ENCODE measurements around the gene MBD3L2B. TPM values are rescaled to one million over a fixed set of nuclear protein-coding genes. Genes with fewer than 3 reads are reported as not detected.
A peak's percentile ranks its signal among the peaks of the same experiment; 100 is the strongest.

The MBD3L2B gene
- total and polyA plus RNA-seq, 9 of the 15 experiments (the other 6 are each of a cell fraction or from before 2014, with no cell fraction given): not detected

GRCh38 chr19:7069042-7069903 lies 48.0 kb upstream of the MBD3L2B start, which contains the start of gene ZNF557 (continued):
- TF ChIP-seq KLF16 (IDR thresholded peaks at IDR 0.05) (no peak), ZFX (CRISPR knock-in tag; IDR thresholded peaks at IDR 0.05) (peak; percentile 61), ZBTB8A (IDR thresholded peaks at IDR 0.05; ENCODE audit: partially characterized antibody) (no peak), SREBF2 (CRISPR knock-in tag; IDR thresholded peaks at IDR 0.05) (no peak), HMG20B (CRISPR knock-in tag; IDR thresholded peaks at IDR 0.05) (no peak), CBX2 (IDR thresholded peaks at IDR 0.05; ENCODE audit: insufficient read depth, low read length, poor library complexity, severe bottlenecking) (no peak), CREM (IDR thresholded peaks at IDR 0.05; ENCODE audit: low read depth) (peak; percentile 35), ZNF511 (CRISPR knock-in tag; IDR thresholded peaks at IDR 0.05) (no peak), ZNF77 (CRISPR knock-in tag; IDR thresholded peaks at IDR 0.05) (no peak), GTF2F1 (IDR thresholded peaks at IDR 0.05; ENCODE audit: low read depth, low read length) (no peak), ZBTB49 (CRISPR knock-in tag; IDR thresholded peaks at IDR 0.05; ENCODE audit: borderline replicate concordance) (no peak), ZFPM2 (CRISPR knock-in tag; IDR thresholded peaks at IDR 0.05) (no peak), ZBTB5 (IDR thresholded peaks at IDR 0.05) (no peak), MAFF (IDR thresholded peaks at IDR 0.05; ENCODE audit: low read length) (no peak), TEAD2 (tag; IDR thresholded peaks at IDR 0.05) (no peak), ZNF780A (CRISPR knock-in tag; IDR thresholded peaks at IDR 0.05) (no peak), C11orf30 (IDR thresholded peaks at IDR 0.05; ENCODE audit: low read depth) (peak; percentile 87), CBX1 (IDR thresholded peaks at IDR 0.05; ENCODE audit: low read depth) (peak; percentile 70; the same call in 1 of the 2 replicates), SUPT5H (IDR thresholded peaks at IDR 0.05) (peak; percentile 87), TCF7L2 (IDR thresholded peaks at IDR 0.05; ENCODE audit: low read depth, low read length) (no peak), BRCA1 (IDR thresholded peaks at IDR 0.05) (no peak), BRCA1 (CRISPR knock-in tag; IDR thresholded peaks at IDR 0.05) (no peak), NFXL1 (CRISPR knock-in tag; IDR thresholded peaks at IDR 0.05) (no peak), ZNF174 (CRISPR knock-in tag; IDR thresholded peaks at IDR 0.05) (no peak), FOXA3 (CRISPR knock-in tag; conservative IDR thresholded peaks at IDR 0.05 in 1 of 2, IDR thresholded peaks at IDR 0.05 in 1 of 2) (no peak), TBP (optimal IDR thresholded peaks at IDR 0.05; ENCODE audit: low read depth, low read length) (peak; percentile 51), ZNF134 (CRISPR knock-in tag; conservative IDR thresholded peaks at IDR 0.05) (no peak)
